RWPE2 (cell line): ENCODE measurements around the gene ANGPTL5.

ENCODE experiments used
- ATAC-seq: fragments of 200-7000 bp; cut with Tn5 transposase; 3 replicates; pipeline ENCODE4 v1.9.1; 2021; ENCODE audit warnings: low read depth
- DNase-seq: peaks from one replicate; pipeline ENCODE4 v3.0.0-alpha.2; 2020; ENCODE audit warnings: low spot score
- H3K27ac ChIP-seq: fragments of 450-650 bp; 2 replicates; pipeline ENCODE4 v1.5.1; 2017; ENCODE audit warnings: mild to moderate bottlenecking; ENCODE audit not compliant: poor library complexity, severe bottlenecking
- H3K27me3 ChIP-seq: fragments of 250-450 bp; sonication (Bioruptor Pico); 2 replicates; pipeline ENCODE4 v1.5.1; 2021; ENCODE audit warnings: mild to moderate bottlenecking, moderate library complexity; ENCODE audit not compliant: insufficient read depth, poor library complexity, severe bottlenecking
- H3K36me3 ChIP-seq: fragments of 250-450 bp; sonication (Bioruptor Pico); 2 replicates; pipeline ENCODE4 v1.5.1; 2020; ENCODE audit warnings: low read depth, mild to moderate bottlenecking, moderate library complexity
- H3K4me1 ChIP-seq: fragments of 250-450 bp; sonication (Bioruptor Pico); 2 replicates; pipeline ENCODE4 v1.5.1; 2021; ENCODE audit warnings: mild to moderate bottlenecking, moderate library complexity; ENCODE audit not compliant: insufficient read depth, poor library complexity, severe bottlenecking
- H3K4me3 ChIP-seq: fragments of 250-450 bp; sonication (Bioruptor Pico); 2 replicates; pipeline ENCODE4 v1.5.1; 2021; ENCODE audit warnings: mild to moderate bottlenecking, moderate library complexity; ENCODE audit not compliant: severe bottlenecking
- H3K9me3 ChIP-seq: fragments of 250-450 bp; sonication (Bioruptor Pico); 2 replicates; pipeline ENCODE4 v1.5.1; 2021; ENCODE audit warnings: mild to moderate bottlenecking, moderate library complexity; ENCODE audit not compliant: severe bottlenecking
- CTCF ChIP-seq: fragments of 450-650 bp; IDR thresholded peaks from one replicate; pipeline ENCODE4 v1.5.1; 2017; ENCODE audit warnings: mild to moderate bottlenecking, moderate library complexity; ENCODE audit not compliant: poor library complexity, severe bottlenecking

Gene ANGPTL5

GRCh38 chr11:101949680-101950220 is 33.4 kb upstream of the ANGPTL5 start:
- ATAC-seq (no peak), DNase-seq (no peak)
- H3K27me3 ChIP-seq = no peaks in the 10 kb centered on the region
- no peak for TF ChIP-seq CTCF
- H3K9me3 ChIP-seq = no peaks in the 10 kb centered on the region
- no peak overlapping the region for H3K4me3 ChIP-seq
- H3K36me3 ChIP-seq = no peaks in the 10 kb centered on the region; the same call in 1 of the 2 replicates
- no peak overlapping the region for H3K27ac ChIP-seq
- no peaks in the 10 kb centered on the region for H3K4me1 ChIP-seq

GRCh38 chr11:101945448-101945847 is 29.1 kb upstream of the ANGPTL5 start:
- Histone ChIP-seq H3K9me3 (no peaks in the 10 kb centered on the region), H3K4me3 (no peak overlapping the region), H3K27ac (no peak overlapping the region), H3K36me3 (no peaks in the 10 kb centered on the region), H3K27me3 (no peaks in the 10 kb centered on the region), H3K4me1 (no peaks in the 10 kb centered on the region)
- DNase-seq = no peak
- TF ChIP-seq CTCF = no peak
- ATAC-seq = no peak

GRCh38 chr11:101944923-101945322 is 28.6 kb upstream of the ANGPTL5 start:
- no peak overlapping the region for H3K27ac ChIP-seq
- ATAC-seq (no peak), DNase-seq (no peak)
- no peaks in the 10 kb centered on the region for H3K4me1 ChIP-seq
- H3K9me3 ChIP-seq = no peaks in the 10 kb centered on the region
- no peak for TF ChIP-seq CTCF
- no peak overlapping the region for H3K4me3 ChIP-seq
- H3K27me3 ChIP-seq = no peaks in the 10 kb centered on the region
- no peaks in the 10 kb centered on the region for H3K36me3 ChIP-seq

- no peak overlapping the region for H3K27ac ChIP-seq
- no peaks in the 10 kb centered on the region for H3K4me1 ChIP-seq
- H3K9me3 ChIP-seq = no peaks in the 10 kb centered on the region
- no peak overlapping the region for H3K4me3 ChIP-seq
- H3K36me3 ChIP-seq = no peaks in the 10 kb centered on the region
- ATAC-seq (no peak), DNase-seq (no peak)
- no peak for TF ChIP-seq CTCF
- H3K27me3 ChIP-seq = no peaks in the 10 kb centered on the region
These were observed 24.7 kb upstream of the ANGPTL5 start for GRCh38 chr11:101940901-101941520.

GRCh38 chr11:101931692-101932091 is 15.4 kb upstream of the ANGPTL5 start:
- Histone ChIP-seq H3K4me3 (no peak overlapping the region), H3K27ac (no peak overlapping the region), H3K9me3 (no peaks in the 10 kb centered on the region), H3K27me3 (no peaks in the 10 kb centered on the region), H3K36me3 (no peaks in the 10 kb centered on the region), H3K4me1 (no peaks in the 10 kb centered on the region)
- ATAC-seq (no peak), DNase-seq (no peak)
- no peak for TF ChIP-seq CTCF
